GM18517 (cell line): ENCODE results near the gene ENPP7.

Source experiments
- ATAC-seq: cut with Tn5 transposase; IDR thresholded peaks from one replicate; pipeline ENCODE4 v1.9.1; 2021; ENCODE audit warnings: mild to moderate bottlenecking, moderate library complexity; ENCODE audit not compliant: unreplicated experiment

Gene ENPP7

GRCh38 chr17:79730769-79731483, at the start of gene ENPP7:
Gene ENPP7, plus strand, starts transcription at chr17:79730943. Its CDS starts 197 bp downstream, at chr17:79731140.
- no peak for ATAC-seq

GRCh38 chr17:79681101-79681621, 49.6 kb upstream of the ENPP7 start:
- no peak for ATAC-seq

GRCh38 chr17:79681628-79682261, 49.0 kb upstream of the ENPP7 start:
- ATAC-seq: no peak

GRCh38 chr17:79683365-79683764, 47.4 kb upstream of the ENPP7 start:
- ATAC-seq: no peak

GRCh38 chr17:79684132-79684985, 46.4 kb upstream of the ENPP7 start:
- ATAC-seq: no peak

GRCh38 chr17:79685121-79685520, 45.6 kb upstream of the ENPP7 start:
- no peak for ATAC-seq

GRCh38 chr17:79686476-79686875, 44.3 kb upstream of the ENPP7 start:
- no peak for ATAC-seq

GRCh38 chr17:79690466-79690865, 40.3 kb upstream of the ENPP7 start:
- no peak for ATAC-seq

GRCh38 chr17:79690988-79691836, 39.5 kb upstream of the ENPP7 start:
- ATAC-seq: no peak

- no peak for ATAC-seq
These were observed 38.8 kb upstream of the ENPP7 start for GRCh38 chr17:79691931-79692330.

GRCh38 chr17:79693419-79693818, 37.3 kb upstream of the ENPP7 start:
- no peak for ATAC-seq

GRCh38 chr17:79695293-79695790, 35.4 kb upstream of the ENPP7 start:
- no peak for ATAC-seq

GRCh38 chr17:79695797-79696609, 34.7 kb upstream of the ENPP7 start:
- ATAC-seq: no peak

- ATAC-seq: no peak
These were observed 34.1 kb upstream of the ENPP7 start for GRCh38 chr17:79696610-79696982.

GRCh38 chr17:79698146-79698846, 32.4 kb upstream of the ENPP7 start:
- ATAC-seq: no peak

- ATAC-seq: no peak
These were observed 31.2 kb upstream of the ENPP7 start for GRCh38 chr17:79699386-79700036.

GRCh38 chr17:79700592-79700991, 30.2 kb upstream of the ENPP7 start:
- no peak for ATAC-seq

GRCh38 chr17:79702034-79702433, 28.7 kb upstream of the ENPP7 start:
- no peak for ATAC-seq
